Stomach (tissue), 9 donors: ENCODE measurements around the gene TBC1D14. TPM values are rescaled to one million over a fixed set of nuclear protein-coding genes. Genes with fewer than 3 reads are reported as not detected.

ENCODE experiments used
- DNase-seq, 2 donors: peaks; one replicate each; pipeline versions ENCODE4 v3.0.0 to v3.0.0-alpha.2; 2013 to 2019
- H3K27ac ChIP-seq, 5 donors: fragments of 200-600 bp in 4 of 5; sonication (generic) in 4 of 5; one replicate each; pipeline ENCODE4 v1.5.1; 2013 to 2019; ENCODE audit warnings: mild to moderate bottlenecking in 1 of 5, moderate library complexity in 1 of 5
- H3K27me3 ChIP-seq, 3 donors: fragments of 200-600 bp; sonication (generic); one replicate each; pipeline ENCODE4 v1.5.1; 2017 to 2019; ENCODE audit warnings: mixed run types in 1 of 3
- H3K36me3 ChIP-seq, 4 donors: fragments of 200-600 bp; sonication (generic); 1 replicate in 3 of 4; 2 replicates in 1 of 4; pipeline ENCODE4 v1.5.1; 2016 to 2019
- H3K4me1 ChIP-seq, 4 donors: fragments of 200-600 bp; sonication (generic); one replicate each; pipeline ENCODE4 v1.5.1; 2016 to 2019
- H3K4me3 ChIP-seq, 4 donors: fragments of 200-600 bp; sonication (generic) in 3 of 4; one replicate each; pipeline ENCODE4 v1.5.1; 2016 to 2019; ENCODE audit warnings: mild to moderate bottlenecking in 1 of 4
- H3K9me3 ChIP-seq, 4 donors: fragments of 200-600 bp; sonication (generic); one replicate each; pipeline ENCODE4 v1.5.1; 2016 to 2019
- CTCF ChIP-seq, 7 experiments: fragments of 450-650 bp in 4 of 7; fragments of 200-600 bp in 3 of 7; sonication (generic) in 3 of 7; IDR thresholded peaks; one replicate each; pipeline ENCODE4 v1.5.1; 2016 to 2019; ENCODE audit warnings: antibody characterized with exemption in 7 of 7, control low read depth in 2 of 7, mild to moderate bottlenecking in 1 of 7
- EP300 ChIP-seq: sonication (generic); formaldehyde crosslinking; IDR thresholded peaks from one replicate; pipeline ENCODE4 v1.6.1; 2017; ENCODE audit warnings: antibody characterized with exemption
- POLR2A ChIP-seq, 4 donors: fragments of 450-650 bp; IDR thresholded peaks; one replicate each; pipeline ENCODE4 v1.6.1; 2016; ENCODE audit warnings: antibody characterized with exemption in 4 of 4, control low read depth in 2 of 4, mild to moderate bottlenecking in 1 of 4, moderate library complexity in 1 of 4
- POLR2AphosphoS5 ChIP-seq, 3 donors: sonication (generic); formaldehyde crosslinking; IDR thresholded peaks; one replicate each; pipeline ENCODE4 v1.6.1; 2016; ENCODE audit warnings: antibody characterized with exemption in 3 of 3
- WGBS, 5 donors: extraction: QIAGEN DNeasy Blood & Tissue Kit in 3 of 5; methylation state at CpG; one replicate each; pipeline versions ENCODE4 v1.1.5 to v1.1.7; 2013 to 2018; 5-methylcytosine and 5-hydroxymethylcytosine counted together
- intact Hi-C: fragments of 100-400 bp; cut with DNase I; formaldehyde crosslinking; loops from one replicate; pipeline ENCODE4 v1.15.1; 2023; ENCODE audit warnings: low total_unique reads
- polyA plus RNA-seq, 3 donors: library from polyadenylated mRNA; stranded (reverse); fragments of 200-250 nt; gene quantifications; one replicate each; pipeline ENCODE4 v1.2.3, GENCODE V29; 2013
- total RNA-seq, 5 donors: library from RNA; depleted of rRNA; stranded (reverse); fragments of >200 nt; gene quantifications; one replicate each; pipeline versions ENCODE4 v1.1.0 to v1.2.3, GENCODE V29; 2014 to 2016
- donor health status: healthy with polysubstance abuse.
- donor health status: Bipolar disorder and iron deficiency.
- donor health status: healthy.

TBC1D14 gene
- total and polyA plus RNA-seq, 8 donors, result 19.5 to 72.4 (median 40.4) TPM

DNA sequence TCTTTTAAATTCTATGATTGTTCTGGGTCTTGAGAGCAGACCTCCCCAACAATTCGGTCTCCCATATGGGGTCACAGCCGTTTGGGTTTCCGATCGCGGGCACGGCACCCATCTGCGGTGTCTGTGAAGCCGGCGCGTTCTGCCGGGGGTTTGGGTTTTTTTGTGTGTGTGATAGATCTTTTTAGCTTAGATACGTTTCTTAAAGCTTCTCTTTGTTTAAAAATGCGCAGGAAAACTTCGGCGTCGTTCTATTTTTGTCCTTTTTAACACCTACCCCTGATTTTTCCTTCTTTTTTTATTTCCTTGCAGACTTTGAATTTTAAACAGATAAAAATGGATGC is 34.2 kb downstream of the TBC1D14 start:
- H3K9me3 ChIP-seq, result no peaks in the 10 kb centered on the region
- peaks cover 0 to 15% (median 8%) of the 10 kb centered on the region in 4 donors for H3K36me3 ChIP-seq
- H3K4me3 ChIP-seq, result no peak overlapping the region
- WGBS, 5 donors, result 86 to 95% (median 88%) methylated on average over 16 of the region's 16 CpGs
- no peaks in the 10 kb centered on the region for H3K27me3 ChIP-seq
- H3K4me1 ChIP-seq, result peaks cover 36 to 77% (median 63%) of the 10 kb centered on the region in 4 donors
- no peak for DNase-seq
- intact Hi-C loops, result no loop called here
- peak overlapping the region; percentile 48 to 90 (median 79) for H3K27ac ChIP-seq
- no peak for TF ChIP-seq POLR2AphosphoS5 (IDR thresholded peaks at IDR 0.05)
- TF ChIP-seq POLR2A (IDR thresholded peaks at IDR 0.05), result no peak
- no peak for TF ChIP-seq EP300
- no peak for TF ChIP-seq CTCF (IDR thresholded peaks at IDR 0.05)

DNA sequence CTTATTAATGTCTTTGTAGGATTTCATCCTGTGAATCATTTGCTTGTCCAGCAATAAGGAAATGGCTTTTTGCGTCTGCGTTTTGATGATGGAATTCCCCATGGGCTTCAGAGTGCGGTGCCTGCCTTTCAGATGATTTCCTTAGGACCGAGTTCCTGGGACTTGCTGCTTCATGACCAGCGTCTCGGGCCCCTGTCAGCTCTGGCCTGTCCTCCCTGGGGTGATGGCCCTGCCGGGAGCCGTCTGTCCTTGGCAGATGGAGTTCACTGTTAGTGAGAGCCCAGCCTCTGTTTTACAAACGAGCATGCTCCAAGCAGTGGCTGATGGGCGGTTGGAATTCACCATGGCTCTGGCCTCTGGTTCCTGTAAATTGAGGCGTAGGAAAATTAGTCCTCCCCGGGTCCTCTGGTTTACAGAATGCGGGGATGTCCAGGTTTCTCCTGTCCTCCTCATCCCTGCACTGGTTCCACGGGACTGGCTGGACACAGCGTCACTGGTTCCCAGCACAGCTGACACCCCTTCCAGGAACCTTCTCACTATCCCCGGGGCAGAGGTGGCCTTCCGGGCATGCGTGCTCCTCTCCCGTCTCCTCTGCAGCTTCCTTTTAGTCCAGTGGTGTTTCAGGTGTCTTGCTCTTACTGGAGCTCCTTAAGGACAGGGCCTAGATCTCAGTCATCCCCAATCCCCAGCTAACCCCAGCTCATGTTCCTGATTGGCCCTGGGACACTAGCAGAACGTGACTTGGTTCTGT is 34.9 kb downstream of the TBC1D14 start:
- Histone ChIP-seq H3K4me1 (peaks cover 36 to 71% (median 60%) of the 10 kb centered on the region in 4 donors), H3K27ac (peak overlapping the region; percentile 38 to 90 (median 79)), H3K4me3 (no peak overlapping the region), H3K36me3 (peaks cover 0 to 9% (median 2%) of the 10 kb centered on the region in 4 donors), H3K27me3 (no peaks in the 10 kb centered on the region), H3K9me3 (no peaks in the 10 kb centered on the region)
- intact Hi-C loops, result no loop called here
- TF ChIP-seq POLR2A (IDR thresholded peaks at IDR 0.05) (no peak), CTCF (IDR thresholded peaks at IDR 0.05) (no peak), EP300 (no peak), POLR2AphosphoS5 (IDR thresholded peaks at IDR 0.05) (no peak)
- no peak for DNase-seq
- WGBS, 5 donors, result 76 to 86% (median 78%) methylated on average over 20 of the region's 20 CpGs

GRCh38 chr4:6945052-6945409 is 35.4 kb downstream of the TBC1D14 start:
- Histone ChIP-seq H3K27ac (peak overlapping the region; percentile 38 to 90 (median 79)), H3K27me3 (no peaks in the 10 kb centered on the region), H3K4me3 (no peak overlapping the region), H3K36me3 (peaks cover 0 to 6% (median 0%) of the 10 kb centered on the region in 4 donors), H3K9me3 (no peaks in the 10 kb centered on the region), H3K4me1 (peaks cover 33 to 65% (median 54%) of the 10 kb centered on the region in 4 donors)
- no peak for DNase-seq
- no peak for TF ChIP-seq POLR2AphosphoS5 (IDR thresholded peaks at IDR 0.05)
- 81 to 92% (median 85%) methylated on average over 2 of the region's 2 CpGs for WGBS, 5 donors
- intact Hi-C loops, result no loop called here

DNA sequence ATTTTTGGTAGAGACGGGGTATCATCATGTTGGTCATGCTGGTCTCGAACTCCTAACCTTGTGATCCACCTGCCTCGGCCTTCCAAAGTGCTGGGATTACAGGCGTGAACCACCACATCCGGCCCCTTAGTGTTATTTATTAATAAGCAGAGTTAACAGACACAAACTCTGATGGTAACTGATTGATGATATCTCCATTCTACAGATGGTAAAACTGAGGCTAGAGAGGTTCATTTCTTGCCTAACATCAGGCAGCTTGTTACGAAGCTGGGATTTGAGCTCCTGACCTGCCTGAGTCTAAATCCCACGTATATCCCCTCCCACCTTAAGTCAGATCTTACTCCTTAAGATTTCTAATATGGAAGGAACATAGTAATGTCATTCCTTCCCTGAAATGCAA is 36.9 kb downstream of the TBC1D14 start:
- Histone ChIP-seq H3K9me3 (no peaks in the 10 kb centered on the region), H3K27me3 (no peaks in the 10 kb centered on the region), H3K36me3 (peaks cover 0 to 6% (median 0%) of the 10 kb centered on the region in 4 donors), H3K4me3 (no peak overlapping the region), H3K4me1 (peaks cover 19 to 56% (median 42%) of the 10 kb centered on the region in 4 donors), H3K27ac (peak overlapping the region in 1 of 5 donors; percentile 68)
- WGBS, 5 donors, result 92 to 97% (median 96%) methylated on average over 7 of the region's 7 CpGs
- TF ChIP-seq CTCF (IDR thresholded peaks at IDR 0.05) (no peak), EP300 (no peak), POLR2AphosphoS5 (IDR thresholded peaks at IDR 0.05) (no peak), POLR2A (IDR thresholded peaks at IDR 0.05) (no peak)
- intact Hi-C loops, result no loop called here
- DNase-seq, result no peak

DNA sequence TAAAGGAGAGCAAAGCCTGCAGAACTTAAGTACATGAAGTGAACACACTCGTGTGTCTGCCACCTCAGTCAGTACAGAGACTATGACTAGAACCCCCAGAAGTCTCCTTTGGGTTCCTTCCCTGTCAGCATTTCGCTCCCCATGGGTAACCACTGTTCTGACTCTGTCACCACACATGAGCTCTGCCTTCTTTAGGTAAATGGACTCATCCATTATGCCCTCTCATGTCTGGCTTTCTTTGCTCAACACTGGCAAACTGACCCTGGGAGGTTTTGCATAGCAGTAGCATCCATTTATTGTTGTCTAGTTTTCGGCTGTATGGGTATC is 38.5 kb downstream of the TBC1D14 start:
- DNase-seq, result no peak
- H3K4me3 ChIP-seq, result no peak overlapping the region
- intact Hi-C loops, result no loop called here
- peak overlapping the region; percentile 47 to 71 (median 64) for H3K27ac ChIP-seq
- peaks cover 7 to 51% (median 39%) of the 10 kb centered on the region in 4 donors for H3K4me1 ChIP-seq
- TF ChIP-seq POLR2A (IDR thresholded peaks at IDR 0.05), result no peak
- no peak for TF ChIP-seq EP300
- no peak for TF ChIP-seq POLR2AphosphoS5 (IDR thresholded peaks at IDR 0.05)
- TF ChIP-seq CTCF (IDR thresholded peaks at IDR 0.05), result no peak
- H3K27me3 ChIP-seq, result no peaks in the 10 kb centered on the region
- H3K36me3 ChIP-seq, result peaks cover 0 to 6% (median 0%) of the 10 kb centered on the region in 4 donors
- 72 to 84% (median 78%) methylated on average over 3 of the region's 3 CpGs for WGBS, 5 donors
- no peaks in the 10 kb centered on the region for H3K9me3 ChIP-seq
